ENCODE results near the gene PROSER2. TPM values are rescaled to one million over a fixed set of nuclear protein-coding genes. Genes with fewer than 3 reads are reported as not detected.
"Not testable (repeated sequence)": the region's sequence is repeated elsewhere in the genome, so short reads cannot be mapped to it uniquely, and the experiment has no call there.

The PROSER2 gene
- total RNA-seq, 4 donors from 2014 or later: 2.3 to 10.7 (median 3.7) TPM

GRCh38 chr10:11845113-11845512 is 22.0 kb downstream of the PROSER2 start:
- Histone ChIP-seq H3K9me3 (no peaks in the 10 kb centered on the region), H3K27me3 (no peaks in the 10 kb centered on the region), H3K27ac (no peak overlapping the region), H3K4me3 (no peak overlapping the region), H3K4me1 (no peaks in the 10 kb centered on the region), H3K36me3 (no peaks in the 10 kb centered on the region)
- DNase-seq: no peak
- TF ChIP-seq CTCF (IDR thresholded peaks at IDR 0.05) (no peak), POLR2A (IDR thresholded peaks at IDR 0.05) (no peak)

- DNase-seq: no peak
- H3K4me3 ChIP-seq: no peak overlapping the region
- TF ChIP-seq POLR2A (IDR thresholded peaks at IDR 0.05): no peak
- TF ChIP-seq CTCF (IDR thresholded peaks at IDR 0.05): no peak
Measured at GRCh38 chr10:11846542-11846941, 23.4 kb downstream of the PROSER2 start.

GRCh38 chr10:11849277-11849676 is 26.1 kb downstream of the PROSER2 start:
- Histone ChIP-seq H3K27me3 (no peaks in the 10 kb centered on the region), H3K27ac (no peak overlapping the region), H3K4me1 (no peaks in the 10 kb centered on the region), H3K36me3 (no peaks in the 10 kb centered on the region), H3K9me3 (no peaks in the 10 kb centered on the region), H3K4me3 (no peak overlapping the region)
- TF ChIP-seq POLR2A (IDR thresholded peaks at IDR 0.05): no peak
- TF ChIP-seq CTCF (IDR thresholded peaks at IDR 0.05): no peak
- no peak for DNase-seq

More at GRCh38 chr10:11846542-11846941, 23.4 kb downstream of the PROSER2 start:
- no peaks in the 10 kb centered on the region for H3K4me1 ChIP-seq
- H3K27me3 ChIP-seq: no peaks in the 10 kb centered on the region
- H3K27ac ChIP-seq: no peak overlapping the region
- no peaks in the 10 kb centered on the region for H3K9me3 ChIP-seq
- no peaks in the 10 kb centered on the region for H3K36me3 ChIP-seq

- Histone ChIP-seq H3K27ac (no peak overlapping the region), H3K9me3 (no peaks in the 10 kb centered on the region), H3K36me3 (no peaks in the 10 kb centered on the region), H3K27me3 (no peaks in the 10 kb centered on the region), H3K4me3 (no peak overlapping the region), H3K4me1 (no peaks in the 10 kb centered on the region)
- DNase-seq: no peak
- no peak for TF ChIP-seq POLR2A (IDR thresholded peaks at IDR 0.05)
- no peak for TF ChIP-seq CTCF (IDR thresholded peaks at IDR 0.05)
Measured at GRCh38 chr10:11849911-11850310, 26.8 kb downstream of the PROSER2 start.

GRCh38 chr10:11851910-11852309 is 28.8 kb downstream of the PROSER2 start:
- H3K27me3 ChIP-seq: no peaks in the 10 kb centered on the region
- H3K4me1 ChIP-seq: no peaks in the 10 kb centered on the region
- H3K27ac ChIP-seq: no peak overlapping the region
- H3K9me3 ChIP-seq: no peaks in the 10 kb centered on the region
- H3K4me3 ChIP-seq: no peak overlapping the region
- H3K36me3 ChIP-seq: no peaks in the 10 kb centered on the region
- no peak for TF ChIP-seq POLR2A (IDR thresholded peaks at IDR 0.05)
- TF ChIP-seq CTCF (IDR thresholded peaks at IDR 0.05): no peak
- DNase-seq: no peak

GRCh38 chr10:11852637-11853036 is 29.5 kb downstream of the PROSER2 start:
- not testable (repeated sequence) for H3K4me1 ChIP-seq, H3K9me3 ChIP-seq, H3K4me3 ChIP-seq, H3K27me3 ChIP-seq, H3K27ac ChIP-seq, DNase-seq, H3K36me3 ChIP-seq

All from Peyer's patch (tissue), 4 donors.